H1 (cell line): Measurements from ENCODE around the gene DNAJB8. TPM values are rescaled to one million over a fixed set of nuclear protein-coding genes. Genes with fewer than 3 reads are reported as not detected.

ENCODE experiments used
- CTCF ChIA-PET: fragments of 300-600 bp; sonication (Branson Sonifier 250); formaldehyde crosslinking; loops from one replicate; lab custom pipeline; 2021; ENCODE audit not compliant: partially characterized antibody; lab: Charles Lee
- POLR2A ChIA-PET: fragments of 300-600 bp; sonication (Branson Sonifier 250); formaldehyde crosslinking; loops from one replicate; lab custom pipeline; 2021; ENCODE audit warnings: inconsistent platforms; ENCODE audit not compliant: partially characterized antibody; lab: Charles Lee
- DNase-seq, 2 experiments: peaks; one replicate each; pipeline versions ENCODE4 v3.0.0 to v3.0.0-alpha.2; 2010 to 2022; ENCODE audit warnings: low spot score in 2 of 2, low read depth in 1 of 2, mixed read lengths in 1 of 2
- FAIRE-seq: peaks from 2 replicates; lab custom pipeline; 2011; peaks lifted over from hg19 to GRCh38; lab: Jason Lieb, UNC
- H2AFZ ChIP-seq: 2 replicates; pipeline ENCODE4 v1.8.1; 2012; ENCODE audit warnings: low read length, inconsistent platforms
- H2AK5ac ChIP-seq: 2 replicates; pipeline ENCODE4 v1.6.1; 2013; ENCODE audit warnings: low read depth, low read length
- H2BK120ac ChIP-seq: replicated peaks from 2 replicates; pipeline ENCODE3; 2013; ENCODE audit warnings: low read depth, low read length, inconsistent platforms
- H2BK12ac ChIP-seq: 2 replicates; pipeline ENCODE4 v1.6.1; 2013; ENCODE audit warnings: low read depth, low read length
- H2BK15ac ChIP-seq: 2 replicates; pipeline ENCODE4 v1.6.1; 2013; ENCODE audit warnings: low read length
- H2BK20ac ChIP-seq: 2 replicates; pipeline ENCODE4 v1.6.1; 2013; ENCODE audit warnings: low read length
- H2BK5ac ChIP-seq: 2 replicates; pipeline ENCODE4 v1.6.1; 2013; ENCODE audit warnings: low read depth, low read length
- H3K14ac ChIP-seq: 2 replicates; pipeline ENCODE4 v1.6.1; 2013; ENCODE audit warnings: inconsistent platforms; ENCODE audit not compliant: insufficient read length
- H3K18ac ChIP-seq: 2 replicates; pipeline ENCODE4 v1.6.1; 2013; ENCODE audit warnings: low read length; ENCODE audit errors: extremely low read depth
- H3K23ac ChIP-seq: 2 replicates; pipeline ENCODE4 v1.6.1; 2013; ENCODE audit warnings: inconsistent platforms; ENCODE audit not compliant: insufficient read length
- H3K23me2 ChIP-seq: 2 replicates; pipeline ENCODE4 v1.6.1; 2013; ENCODE audit warnings: low read depth, low read length
- H3K27ac ChIP-seq: 2 replicates; pipeline ENCODE4 v1.6.1; 2011; ENCODE audit warnings: low read depth, low read length, inconsistent platforms
- H3K27me3 ChIP-seq, 4 experiments: replicated peaks in 1 of 4; 1 replicate in 1 of 4; 2 replicates in 3 of 4; pipeline versions ENCODE4 v1.6.1 to v1.8.1; 2011 to 2013; ENCODE audit warnings: low read length in 3 of 4, mild to moderate bottlenecking in 3 of 4, inconsistent platforms in 2 of 4, mixed read lengths in 2 of 4, moderate library complexity in 1 of 4; ENCODE audit not compliant: control insufficient read depth in 3 of 4, insufficient read depth in 3 of 4; ENCODE audit errors: extremely low read depth in 1 of 4
- H3K36me3 ChIP-seq, 4 experiments: 2 replicates each; pipeline versions ENCODE4 v1.6.1 to v1.8.1; 2011 to 2013; ENCODE audit warnings: mild to moderate bottlenecking in 4 of 4, low read length in 3 of 4, moderate library complexity in 2 of 4, control low read depth in 1 of 4, inconsistent platforms in 1 of 4; ENCODE audit not compliant: insufficient read depth in 4 of 4, control insufficient read depth in 2 of 4
- H3K4ac ChIP-seq: replicated peaks from 2 replicates; pipeline ENCODE3; 2013; ENCODE audit warnings: low read length, low read depth, mixed read lengths, inconsistent platforms; ENCODE audit not compliant: insufficient read length
- H3K4me1 ChIP-seq, 4 experiments: replicated peaks in 1 of 4; 1 replicate in 1 of 4; 2 replicates in 3 of 4; pipeline versions ENCODE4 v1.6.1 to v1.8.1; 2011 to 2013; ENCODE audit warnings: low read length in 3 of 4, inconsistent platforms in 2 of 4, mixed read lengths in 1 of 4; ENCODE audit not compliant: insufficient read depth in 4 of 4, control insufficient read depth in 3 of 4
- H3K4me2 ChIP-seq, 2 experiments: 2 replicates each; pipeline versions ENCODE4 v1.6.1 to v1.8.1; 2011 to 2013; ENCODE audit warnings: low read depth in 2 of 2, low read length in 2 of 2, control low read depth in 1 of 2, inconsistent platforms in 1 of 2, mild to moderate bottlenecking in 1 of 2; ENCODE audit not compliant: insufficient read depth in 1 of 2
- H3K4me3 ChIP-seq, 4 experiments: fragments of 200-600, 300-600 bp in 1 of 4; sonication (generic), shearing (Covaris generic), sonication (Bioruptor Twin) in 1 of 4; 2 replicates each; pipeline versions ENCODE4 v1.5.1 to v1.8.1; 2011 to 2016; ENCODE audit warnings: low read length in 4 of 4, low read depth in 3 of 4, control low read depth in 2 of 4, inconsistent platforms in 2 of 4, mild to moderate bottlenecking in 2 of 4, mixed read lengths in 1 of 4, moderate library complexity in 1 of 4; ENCODE audit not compliant: insufficient read depth in 2 of 4; ENCODE audit errors: extremely low read depth in 1 of 4
- H3K56ac ChIP-seq: replicated peaks from 2 replicates; pipeline ENCODE3; 2013; ENCODE audit warnings: low read depth, mild to moderate bottlenecking, mixed read lengths, low read length, inconsistent platforms; ENCODE audit not compliant: insufficient read length
- H3K79me1 ChIP-seq: 2 replicates; pipeline ENCODE4 v1.6.1; 2013; ENCODE audit warnings: low read depth, low read length, control low read depth
- H3K79me2 ChIP-seq, 2 experiments: 2 replicates each; pipeline versions ENCODE4 v1.6.1 to v1.8.1; 2012 to 2013; ENCODE audit warnings: low read length in 2 of 2, mild to moderate bottlenecking in 2 of 2, inconsistent platforms in 1 of 2; ENCODE audit not compliant: insufficient read depth in 2 of 2, control insufficient read depth in 1 of 2
- H3K9ac ChIP-seq, 4 experiments: replicated peaks in 1 of 4; 1 replicate in 1 of 4; 2 replicates in 3 of 4; pipeline versions ENCODE4 v1.6.1 to v1.8.1; 2011 to 2013; ENCODE audit warnings: low read depth in 3 of 4, low read length in 3 of 4, control low read depth in 2 of 4, mild to moderate bottlenecking in 2 of 4, moderate library complexity in 2 of 4, inconsistent platforms in 1 of 4; ENCODE audit errors: extremely low read depth in 1 of 4
- H3K9me3 ChIP-seq, 2 experiments: 2 replicates each; pipeline versions ENCODE4 v1.6.1 to v1.8.1; 2012 to 2013; ENCODE audit warnings: mild to moderate bottlenecking in 2 of 2, moderate library complexity in 2 of 2, control low read depth in 1 of 2, inconsistent platforms in 1 of 2, low read depth in 1 of 2, low read length in 1 of 2, mixed read lengths in 1 of 2; ENCODE audit not compliant: insufficient read depth in 2 of 2
- H4K20me1 ChIP-seq, 2 experiments: replicated peaks in 1 of 2; 2 replicates each; pipeline versions ENCODE3 to v1.8.1; 2011 to 2013; ENCODE audit warnings: inconsistent platforms in 2 of 2, low read length in 2 of 2, mild to moderate bottlenecking in 1 of 2; ENCODE audit not compliant: insufficient read depth in 2 of 2, control insufficient read depth in 1 of 2
- H4K5ac ChIP-seq: 2 replicates; pipeline ENCODE4 v1.6.1; 2013; ENCODE audit warnings: low read length, low read depth, mixed read lengths, inconsistent platforms; ENCODE audit not compliant: insufficient read length
- H4K8ac ChIP-seq: 2 replicates; pipeline ENCODE4 v1.8.0; 2013; ENCODE audit warnings: mild to moderate bottlenecking, moderate library complexity, low read length, inconsistent platforms; ENCODE audit not compliant: insufficient read depth; ENCODE audit errors: extremely low read depth
- H4K91ac ChIP-seq: replicated peaks from 2 replicates; pipeline ENCODE3; 2013; ENCODE audit warnings: low read length, mixed read lengths, inconsistent platforms; ENCODE audit not compliant: insufficient read length
- HDAC2 ChIP-seq, 2 experiments: fragments of 300-600 bp in 1 of 2; sonication (generic) in 1 of 2; IDR thresholded peaks; 2 replicates each; pipeline ENCODE4 v1.6.1; 2011 to 2012; ENCODE audit warnings: low read depth in 2 of 2, low read length in 2 of 2, mild to moderate bottlenecking in 2 of 2, moderate library complexity in 2 of 2, borderline replicate concordance in 1 of 2, inconsistent platforms in 1 of 2
- JUN ChIP-seq: IDR thresholded peaks from 2 replicates; pipeline ENCODE4 v1.6.1; 2011; ENCODE audit warnings: low read depth, mild to moderate bottlenecking, improper control_type of control experiment, low read length
- KDM4A ChIP-seq: IDR thresholded peaks from one replicate; pipeline ENCODE4 v1.7.1; 2012; ENCODE audit warnings: low read depth, mild to moderate bottlenecking, moderate library complexity, low read length, inconsistent platforms; ENCODE audit not compliant: severe bottlenecking
- NRF1 ChIP-seq: IDR thresholded peaks from 2 replicates; pipeline ENCODE4 v1.6.1; 2011; ENCODE audit warnings: mild to moderate bottlenecking, low read depth, low read length, improper control_type of control experiment
- POLR2AphosphoS5 ChIP-seq: IDR thresholded peaks from 2 replicates; pipeline ENCODE4 v1.6.1; 2011; ENCODE audit warnings: low read depth, low read length
- TBP ChIP-seq: IDR thresholded peaks from 2 replicates; pipeline ENCODE4 v1.6.1; 2011; ENCODE audit warnings: low read depth, low read length, improper control_type of control experiment
- USF2 ChIP-seq: IDR thresholded peaks from 2 replicates; pipeline ENCODE4 v1.6.1; 2011; ENCODE audit warnings: low read length, improper control_type of control experiment
- ZNF274 ChIP-seq: IDR thresholded peaks from 2 replicates; pipeline ENCODE4 v1.7.0; 2012; ENCODE audit warnings: low read length, borderline replicate concordance; ENCODE audit errors: extremely low read depth
- WGBS, 2 experiments: shearing (Covaris generic) in 1 of 2; methylation state at CpG; one replicate each; pipeline versions ENCODE4 v1.1.6 to v1.1.7; 2013 to 2015; ENCODE audit warnings: low lambda C conversion rate in 2 of 2, mixed read lengths in 2 of 2, inconsistent platforms in 1 of 2, low coverage in 1 of 2, missing lambda C conversion rate in 1 of 2; ENCODE audit not compliant: insufficient replicate concordance in 2 of 2, insufficient coverage in 1 of 2, insufficient read length in 1 of 2; ENCODE audit errors: extremely low coverage in 1 of 2, missing lambda C conversion rate in 1 of 2; 5-methylcytosine and 5-hydroxymethylcytosine counted together
- polyA plus RNA-seq, 7 experiments: library from polyadenylated mRNA; depleted of rRNA in 3 of 7; stranded (reverse) in 5 of 7; unstranded in 2 of 7; fragments of >200 nt in 5 of 7; fragments of 200-250 nt in 2 of 7; gene quantifications; 1 replicate in 5 of 7; 2 replicates in 1 of 7; 4 replicates in 1 of 7; pipeline versions ENCODE4 v1.2.1 to v1.2.3, GENCODE V29; 2011 to 2013; ENCODE audit warnings: missing spikeins in 2 of 7, mixed read lengths in 2 of 7
- total RNA-seq: library from RNA; stranded (reverse); fragmentation: NEBNext Ultra II Directional; extraction: Animal tissue kit (Norgen Biotek cat#: 25700); gene quantifications from 2 replicates; pipeline ENCODE4 v1.2.1, GENCODE V29; 2021

The DNAJB8 gene
- total and polyA plus RNA-seq, 2 of the 8 experiments (the other 6 are each of a cell fraction or from before 2014, with no cell fraction given) = not detected

GRCh38 chr3:128420720-128421438 lies 45.8 kb downstream of the DNAJB8 start:
- H4K91ac ChIP-seq = no peak overlapping the region
- no peak overlapping the region for H3K18ac ChIP-seq
- H4K8ac ChIP-seq = no peak overlapping the region
- H3K56ac ChIP-seq = no peak overlapping the region
- no peaks in the 10 kb centered on the region; a peak in 2 of 7 replicates for H3K4me1 ChIP-seq
- no peaks in the 10 kb centered on the region for H3K79me1 ChIP-seq
- no peaks in the 10 kb centered on the region for H3K36me3 ChIP-seq
- POLR2A ChIA-PET = interaction anchor here (0.7 to 1.3 kb wide), 3 partner anchors 12 to 38 kb away, joined by 3 to 4 read pairs (median 3); no protein-coding TSS in a partner anchor
- H2AFZ ChIP-seq = no peak overlapping the region
- no peak overlapping the region for H3K14ac ChIP-seq
- H4K20me1 ChIP-seq = peaks cover 0 to 2% of the 10 kb centered on the region in 2 experiments
- no peak overlapping the region for H2BK5ac ChIP-seq
- no peak overlapping the region for H3K9ac ChIP-seq
- H3K4ac ChIP-seq = no peak overlapping the region
- H2BK120ac ChIP-seq = no peak overlapping the region
- no peak for FAIRE-seq
- no peak overlapping the region for H2BK20ac ChIP-seq
- H3K79me2 ChIP-seq = no peaks in the 10 kb centered on the region
- WGBS, 2 experiments = 87% methylated on average over 12 of the region's 12 CpGs; no CpG with 5 or more reads in 1 of the 2 experiments
- no peak overlapping the region for H3K27ac ChIP-seq
- DNase-seq = no peak
- H2BK15ac ChIP-seq = no peak overlapping the region
- H2BK12ac ChIP-seq = no peak overlapping the region
- H3K9me3 ChIP-seq = no peaks in the 10 kb centered on the region
- H2AK5ac ChIP-seq = no peak overlapping the region
- no peak overlapping the region for H3K4me3 ChIP-seq
- H3K27me3 ChIP-seq = peaks cover 0 to 12% (median 6%) of the 10 kb centered on the region in 4 experiments; a peak in 3 of 7 replicates
- CTCF ChIA-PET = interaction anchor here (0.6 to 11.0 kb wide), 10 partner anchors 11 to 76 kb away, joined by 3 to 144 read pairs (median 4); no protein-coding TSS in a partner anchor
- H3K23ac ChIP-seq = no peak overlapping the region
- no peak overlapping the region for H3K4me2 ChIP-seq
- H4K5ac ChIP-seq = no peak overlapping the region
- no peaks in the 10 kb centered on the region for H3K23me2 ChIP-seq
- TF ChIP-seq JUN (no peak), TBP (no peak), POLR2AphosphoS5 (no peak), ZNF274 (no peak), NRF1 (no peak), USF2 (no peak), HDAC2 (IDR thresholded peaks at IDR 0.05; ENCODE audit: borderline replicate concordance in 1 of 2, low read depth in 2 of 2, low read length in 2 of 2) (no peak), KDM4A (no peak)
